Spleen (tissue), 7 donors: ENCODE measurements around the gene RBMS3.

Experiments used
- CTCF ChIP-seq, 11 experiments: fragments of 200-600 bp in 7 of 11; fragments of 450-650 bp in 4 of 11; sonication (generic) in 4 of 11; IDR thresholded peaks in 8 of 11; conservative IDR thresholded peaks in 3 of 11; 1 replicate in 7 of 11; 2 replicates in 4 of 11; pipeline versions ENCODE4 v1.4.0 to v1.8.0; 2016 to 2021; ENCODE audit warnings: antibody characterized with exemption in 11 of 11, inconsistent platforms in 4 of 11, mild to moderate bottlenecking in 1 of 11
- POLR2AphosphoS5 ChIP-seq, 3 donors: sonication (generic); formaldehyde crosslinking; IDR thresholded peaks; one replicate each; pipeline ENCODE4 v1.5.1; 2017; ENCODE audit warnings: antibody characterized with exemption in 3 of 3
- donor health status: DM: no; HTN: no; CAD: no; lungs with moderate emphysema.
- donor health status: DM: no; HTN: no; CAD: no.
- donor health status: DM: no; HTN: no; CAD: no.

GRCh38 chr3:29236146-29236840 lies 44.6 kb upstream of the RBMS3 start:
- TF ChIP-seq POLR2AphosphoS5 (IDR thresholded peaks at IDR 0.05), result no peak
- TF ChIP-seq CTCF (IDR thresholded peaks at IDR 0.05 in 8 of 11, conservative IDR thresholded peaks at IDR 0.05 in 3 of 11), result no peak
